Calu3 (cell line): ENCODE data around the gene FMNL3. TPM values are rescaled to one million over a fixed set of nuclear protein-coding genes. Genes with fewer than 3 reads are reported as not detected.

Experiments used
- BruUV-seq: library from RNA; stranded (reverse); fragments of 400-500 nt; replicated peaks from 2 replicates; lab custom pipeline; 2021; lab: Mats Ljungman, UMichigan
- CTCF ChIA-PET: fragments of 300-600 bp; sonication (Branson Sonifier 250); formaldehyde crosslinking; loops from one replicate; lab custom pipeline; 2022; ENCODE audit warnings: antibody characterized with exemption; lab: Charles Lee
- DNase-seq: peaks from one replicate; pipeline ENCODE4 v3.0.0; 2022
- H3K27ac Mint-ChIP-seq: one replicate; pipeline ENCODE4 v1.8.0; 2022; ENCODE audit warnings: mixed read lengths; ENCODE audit not compliant: unreplicated experiment
- H3K27me3 Mint-ChIP-seq: one replicate; pipeline ENCODE4 v1.8.0; 2022; ENCODE audit warnings: mixed read lengths; ENCODE audit not compliant: unreplicated experiment
- H3K36me3 Mint-ChIP-seq: one replicate; pipeline ENCODE4 v1.8.0; 2022; ENCODE audit warnings: mild to moderate bottlenecking, moderate library complexity, mixed read lengths; ENCODE audit not compliant: insufficient read depth, unreplicated experiment
- H3K4me1 Mint-ChIP-seq: one replicate; pipeline ENCODE4 v1.8.0; 2022; ENCODE audit warnings: mild to moderate bottlenecking, low read depth, mixed read lengths; ENCODE audit not compliant: unreplicated experiment
- H3K4me3 Mint-ChIP-seq: one replicate; pipeline ENCODE4 v1.8.0; 2022; ENCODE audit warnings: mild to moderate bottlenecking, low read depth, moderate library complexity, mixed read lengths; ENCODE audit not compliant: unreplicated experiment
- H3K9me3 Mint-ChIP-seq: one replicate; pipeline ENCODE4 v1.8.0; 2022; ENCODE audit warnings: low read depth, mixed read lengths; ENCODE audit not compliant: unreplicated experiment
- intact Hi-C: fragments of 100-400 bp; cut with micrococcal nuclease; formaldehyde crosslinking; loops from one replicate; pipeline ENCODE4 v1.10.0; 2022; ENCODE audit not compliant: unreplicated experiment
- total RNA-seq: library from RNA; stranded (reverse); gene quantifications from 2 replicates; pipeline ENCODE4 v1.2.3, GENCODE V29; 2022
- TF ChIP-seq, protein P1 (sequence below): fragments of 200-600 bp; IDR thresholded peaks from one replicate; pipeline ENCODE4 v1.8.0; 2022; ENCODE audit warnings: antibody characterized with exemption; ENCODE audit not compliant: unreplicated experiment

Gene FMNL3
- total RNA-seq, 1 experiment from 2014 or later: 4.4 TPM

DNA sequence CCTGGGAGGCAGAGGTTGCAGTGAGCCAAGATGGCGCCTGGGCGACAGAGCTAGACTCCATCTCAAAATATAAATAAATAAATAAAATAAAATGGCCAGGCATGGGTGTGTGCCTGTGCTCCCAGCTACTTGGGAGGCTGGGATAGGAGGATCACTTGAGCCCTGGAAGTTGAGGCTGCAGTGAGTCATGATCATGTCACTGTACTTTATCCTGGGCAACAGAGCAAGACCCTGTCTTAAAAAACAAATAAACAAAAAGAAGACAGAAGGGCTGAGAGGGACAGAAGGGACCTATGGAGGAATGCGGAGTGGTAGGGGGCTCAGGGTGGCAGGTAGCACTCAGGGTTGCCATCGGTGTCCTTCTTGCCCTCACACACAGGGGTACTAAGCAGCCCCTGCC lies 43.0 kb downstream of the FMNL3 start:
- Mint-ChIP-seq H3K27me3 (no peaks in the 10 kb centered on the region), H3K4me1 (no peaks in the 10 kb centered on the region), H3K9me3 (no peaks in the 10 kb centered on the region), H3K27ac (no peak overlapping the region), H3K4me3 (no peak overlapping the region), H3K36me3 (no peaks in the 10 kb centered on the region)
- TF ChIP-seq, protein P1, sequence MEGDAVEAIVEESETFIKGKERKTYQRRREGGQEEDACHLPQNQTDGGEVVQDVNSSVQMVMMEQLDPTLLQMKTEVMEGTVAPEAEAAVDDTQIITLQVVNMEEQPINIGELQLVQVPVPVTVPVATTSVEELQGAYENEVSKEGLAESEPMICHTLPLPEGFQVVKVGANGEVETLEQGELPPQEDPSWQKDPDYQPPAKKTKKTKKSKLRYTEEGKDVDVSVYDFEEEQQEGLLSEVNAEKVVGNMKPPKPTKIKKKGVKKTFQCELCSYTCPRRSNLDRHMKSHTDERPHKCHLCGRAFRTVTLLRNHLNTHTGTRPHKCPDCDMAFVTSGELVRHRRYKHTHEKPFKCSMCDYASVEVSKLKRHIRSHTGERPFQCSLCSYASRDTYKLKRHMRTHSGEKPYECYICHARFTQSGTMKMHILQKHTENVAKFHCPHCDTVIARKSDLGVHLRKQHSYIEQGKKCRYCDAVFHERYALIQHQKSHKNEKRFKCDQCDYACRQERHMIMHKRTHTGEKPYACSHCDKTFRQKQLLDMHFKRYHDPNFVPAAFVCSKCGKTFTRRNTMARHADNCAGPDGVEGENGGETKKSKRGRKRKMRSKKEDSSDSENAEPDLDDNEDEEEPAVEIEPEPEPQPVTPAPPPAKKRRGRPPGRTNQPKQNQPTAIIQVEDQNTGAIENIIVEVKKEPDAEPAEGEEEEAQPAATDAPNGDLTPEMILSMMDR: no peak
- CTCF ChIA-PET: no interaction called here
- intact Hi-C loops: no loop called here
- BruUV-seq: no TSS peak
- no peak for DNase-seq

DNA sequence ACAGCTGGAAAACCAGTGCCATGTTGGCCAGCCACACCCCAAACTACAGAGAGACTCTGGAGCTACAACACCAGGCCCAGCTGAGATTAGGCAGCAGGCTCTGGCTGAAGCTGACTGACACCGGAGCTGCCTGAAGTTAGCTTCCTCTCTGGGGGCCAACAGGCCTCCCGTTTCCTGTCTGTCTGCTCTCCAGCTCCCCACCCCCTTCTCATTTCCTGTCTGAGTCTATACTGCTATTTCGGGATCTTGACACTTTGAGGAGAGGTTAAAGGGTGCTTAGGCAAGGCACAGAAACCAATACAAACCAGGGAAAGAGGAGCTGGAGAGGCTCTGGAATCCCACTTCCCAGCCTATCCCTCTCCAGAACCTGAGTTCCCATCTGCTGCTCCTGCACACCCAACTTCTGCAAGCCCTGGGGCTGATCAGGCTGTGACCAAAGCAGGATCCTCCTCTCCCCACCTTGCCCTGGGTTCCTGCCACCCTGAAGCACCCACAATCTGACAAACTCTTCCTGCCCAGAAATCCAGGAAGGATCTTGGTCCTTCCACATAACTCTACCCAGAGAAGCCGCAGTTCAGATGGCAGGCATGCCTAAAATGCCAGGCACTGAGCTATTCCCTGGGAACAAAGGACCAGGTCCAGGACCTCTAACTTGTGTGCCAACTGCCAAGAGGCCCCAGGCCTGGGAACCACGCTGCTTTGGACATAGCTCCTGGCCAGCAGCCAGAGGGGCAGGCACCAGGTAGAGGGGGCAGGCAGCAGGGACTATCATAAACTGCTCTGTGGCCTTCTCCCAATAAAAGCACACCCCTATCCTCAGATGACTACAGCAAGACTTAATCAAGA lies 44.0 kb downstream of the FMNL3 start:
- no peaks in the 10 kb centered on the region for H3K27me3 Mint-ChIP-seq
- no peaks in the 10 kb centered on the region for H3K4me1 Mint-ChIP-seq
- intact Hi-C loops: no loop called here
- no TSS peak for BruUV-seq
- TF ChIP-seq, protein P1: no peak
- DNase-seq: no peak
- CTCF ChIA-PET: no interaction called here
- H3K9me3 Mint-ChIP-seq: no peaks in the 10 kb centered on the region
- no peaks in the 10 kb centered on the region for H3K36me3 Mint-ChIP-seq
- H3K4me3 Mint-ChIP-seq: no peak overlapping the region
- no peak overlapping the region for H3K27ac Mint-ChIP-seq

DNA sequence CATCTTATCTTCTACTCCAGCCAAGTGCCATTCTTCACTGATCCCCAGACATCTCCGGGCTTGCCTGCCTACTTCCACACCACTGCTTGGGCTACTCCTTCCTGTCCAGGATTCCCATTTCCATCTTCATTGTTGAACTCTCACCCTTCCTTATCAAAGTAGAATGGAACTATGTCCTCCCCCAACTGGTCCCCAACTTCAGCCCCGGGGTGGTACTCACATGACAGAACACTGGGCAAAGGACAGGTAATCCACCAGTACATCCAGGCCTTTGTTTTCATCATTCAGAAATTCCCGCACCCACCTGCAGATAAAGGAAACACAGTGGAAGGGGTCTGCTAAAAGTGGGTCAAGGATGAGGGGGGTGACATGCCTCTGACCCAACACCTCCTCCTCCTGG lies 45.5 kb downstream of the FMNL3 start:
- no peaks in the 10 kb centered on the region for H3K9me3 Mint-ChIP-seq
- no peaks in the 10 kb centered on the region for H3K27me3 Mint-ChIP-seq
- H3K4me1 Mint-ChIP-seq: no peaks in the 10 kb centered on the region
- BruUV-seq: no TSS peak
- TF ChIP-seq, protein P1: no peak
- no peaks in the 10 kb centered on the region for H3K36me3 Mint-ChIP-seq
- no peak overlapping the region for H3K27ac Mint-ChIP-seq
- intact Hi-C loops: no loop called here
- DNase-seq: no peak
- CTCF ChIA-PET: no interaction called here
- H3K4me3 Mint-ChIP-seq: no peak overlapping the region

DNA sequence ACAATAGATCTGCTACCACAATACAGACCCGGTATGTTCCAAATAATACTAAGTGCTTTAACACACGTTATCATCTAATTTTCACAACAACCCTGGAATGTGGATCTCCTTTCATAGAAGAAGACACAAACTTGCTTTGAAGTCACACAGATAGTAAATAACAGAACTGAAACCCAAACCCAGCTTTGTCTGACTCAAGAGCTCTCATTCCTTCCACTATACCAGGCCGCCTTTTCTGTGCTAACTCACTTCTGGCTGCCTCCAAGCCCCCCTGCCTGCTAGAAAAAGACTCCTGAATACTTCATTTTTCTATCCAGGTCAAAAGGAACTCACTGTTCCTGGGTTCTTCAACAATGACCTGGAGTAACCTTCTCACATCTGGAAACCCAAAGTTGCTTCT lies 46.0 kb downstream of the FMNL3 start:
- H3K36me3 Mint-ChIP-seq: no peaks in the 10 kb centered on the region
- TF ChIP-seq, protein P1: no peak
- intact Hi-C loops: no loop called here
- H3K4me3 Mint-ChIP-seq: no peak overlapping the region
- BruUV-seq: no TSS peak
- CTCF ChIA-PET: no interaction called here
- no peaks in the 10 kb centered on the region for H3K4me1 Mint-ChIP-seq
- H3K27ac Mint-ChIP-seq: no peak overlapping the region
- H3K27me3 Mint-ChIP-seq: no peaks in the 10 kb centered on the region
- DNase-seq: no peak
- H3K9me3 Mint-ChIP-seq: no peaks in the 10 kb centered on the region
